Left cardiac atrium (tissue), 4 donors: ENCODE results near the gene HP1BP3. TPM values are rescaled to one million over a fixed set of nuclear protein-coding genes. Genes with fewer than 3 reads are reported as not detected.

Experiments used
- ATAC-seq, 2 donors: fragments of 200-7000 bp; cut with Tn5 transposase; one replicate each; pipeline ENCODE4 v1.9.1; 2020; ENCODE audit warnings: mild to moderate bottlenecking in 2 of 2, moderate library complexity in 2 of 2
- DNase-seq: peaks from one replicate; pipeline ENCODE4 v3.0.0-alpha.2; 2020
- intact Hi-C, 2 donors: fragments of 100-400 bp; cut with DNase I; formaldehyde crosslinking; loops; one replicate each; pipeline versions ENCODE4 v1.14.1 to v1.15.1; 2022 to 2023
- total RNA-seq, 2 donors: library from RNA; stranded (reverse); fragmentation: NEBNext Ultra II Directional; extraction: Animal tissue kit (Norgen Biotek cat#: 25700); gene quantifications; one replicate each; pipeline ENCODE4 v1.2.1, GENCODE V29; 2021
- donor health status: DM: no; HTN: yes; CAD: no.
- donor health status: DM: no; HTN: yes; CAD: no; lungs with severe emphysema.
- donor health status: DM: yes; HTN: yes; CAD: no.
- donor health status: Dilated cardiomyopathy.

Gene HP1BP3
- total RNA-seq, 2 donors from 2014 or later: 128 to 133 TPM

DNA sequence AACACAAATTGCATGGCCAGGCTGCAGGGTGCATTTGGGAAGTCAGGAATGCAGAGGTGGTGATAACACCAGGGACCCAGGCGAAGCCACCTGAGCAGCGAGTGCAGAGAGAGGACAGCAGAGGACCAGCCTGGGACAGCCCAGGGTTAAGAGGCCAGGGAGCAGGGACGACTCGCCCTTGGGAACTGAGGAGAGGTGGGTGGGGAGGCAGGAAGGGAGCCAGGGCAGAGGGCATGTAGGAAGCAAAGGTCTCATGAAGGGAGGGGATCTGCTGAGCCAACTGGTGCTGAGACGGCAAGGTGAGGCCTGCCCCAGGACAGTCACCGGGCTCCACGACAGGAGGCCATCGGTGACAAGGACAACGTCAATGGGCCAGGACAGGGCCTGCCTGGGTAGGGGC, 85.7 kb downstream of the HP1BP3 start:
- intact Hi-C loops: no loop called here
- no peak for ATAC-seq

DNA sequence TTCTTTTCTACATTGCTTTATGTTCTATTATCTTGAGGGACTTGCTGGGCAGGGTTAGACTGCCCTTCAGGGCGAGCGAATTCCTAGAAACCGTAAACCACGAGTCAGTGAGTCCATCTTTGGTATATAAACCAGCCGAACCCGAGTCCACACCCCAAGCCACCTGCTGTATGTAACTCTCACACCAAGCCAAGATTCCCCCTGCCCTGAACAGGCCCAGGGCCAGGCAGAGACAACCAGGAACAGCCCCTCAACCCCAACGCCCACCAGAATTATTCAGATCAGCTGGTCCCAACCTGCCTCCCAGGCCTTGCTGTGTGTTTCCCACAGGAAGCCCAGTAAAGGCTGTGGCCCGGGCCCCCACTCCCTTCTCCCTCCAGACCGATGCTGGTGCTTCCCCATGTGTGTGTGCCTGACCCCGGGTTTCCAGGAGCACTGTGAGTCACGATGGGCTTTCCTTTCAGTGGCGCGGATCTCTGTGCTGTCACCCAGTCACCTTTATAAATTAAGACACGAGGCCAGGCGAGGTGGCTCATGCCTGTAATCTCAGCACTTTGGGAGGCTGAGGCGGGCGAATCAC, 86.4 kb downstream of the HP1BP3 start:
- DNase-seq (no peak), ATAC-seq (no peak)
- intact Hi-C loops: no loop called here

More for the DNA sequence above, 85.7 kb downstream of the HP1BP3 start:
- DNase-seq: no peak

DNA sequence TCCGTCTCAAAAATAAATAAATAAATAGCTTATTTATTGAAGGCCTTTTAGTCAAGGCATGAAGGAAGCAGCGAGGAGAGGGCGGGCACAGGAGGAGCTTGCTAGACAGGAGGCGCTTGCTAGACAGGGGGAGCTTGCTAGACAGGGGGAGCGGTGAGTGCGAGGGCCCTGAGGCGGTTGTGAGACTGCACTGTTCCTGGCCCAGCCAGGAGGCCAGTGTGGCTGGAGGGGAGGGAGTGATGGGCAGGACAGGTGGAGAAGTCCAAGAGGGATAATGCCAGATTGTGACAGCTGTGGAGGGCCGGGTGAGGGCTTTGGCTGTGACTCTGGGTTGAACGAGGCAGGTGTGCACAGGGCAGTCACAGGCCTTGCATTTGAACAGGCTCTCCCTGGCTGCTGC, 87.5 kb downstream of the HP1BP3 start:
- no peak for ATAC-seq
- intact Hi-C loops: loop anchor here in 1 of 2 donors (5.0 kb wide), 1 partner anchor 498 kb away; no protein-coding TSS in a partner anchor
- no peak for DNase-seq

DNA sequence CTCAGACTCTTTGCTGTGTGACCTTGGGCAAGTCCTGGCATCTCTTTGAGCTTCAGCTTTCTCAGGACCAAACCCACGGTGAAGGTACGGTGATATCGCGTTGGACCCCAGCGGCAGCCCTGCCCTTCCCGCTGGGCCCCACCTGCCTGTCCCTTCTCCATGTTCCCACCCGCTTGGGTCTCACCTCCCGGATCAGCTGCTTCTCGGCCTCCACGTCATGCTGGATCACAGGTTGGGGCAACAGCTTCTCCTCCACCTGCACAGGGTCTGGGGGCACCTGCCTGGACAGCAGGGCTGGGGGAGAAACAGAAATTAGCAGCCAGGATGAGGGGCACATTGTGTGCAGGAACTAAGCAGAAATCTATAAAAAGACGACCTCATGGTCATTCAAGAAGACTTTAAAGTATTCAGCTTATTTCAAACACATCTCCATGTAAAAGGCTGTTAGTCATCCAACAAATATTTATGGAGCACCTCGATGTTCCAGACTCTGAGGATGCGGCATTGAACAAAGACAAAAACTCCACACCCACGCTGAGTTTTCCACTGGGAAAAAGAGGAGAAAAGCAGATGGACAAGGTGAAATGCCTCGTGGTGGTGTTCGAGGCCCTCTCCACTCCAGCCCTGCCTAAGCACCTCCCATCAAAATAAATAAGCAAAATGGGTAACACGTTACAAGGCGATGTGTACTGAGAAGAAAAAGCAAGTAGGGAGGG, 88.8 kb downstream of the HP1BP3 start:
- intact Hi-C loops: loop anchor here in 1 of 2 donors (5.0 kb wide), 1 partner anchor 499 kb away; no protein-coding TSS in a partner anchor

DNA sequence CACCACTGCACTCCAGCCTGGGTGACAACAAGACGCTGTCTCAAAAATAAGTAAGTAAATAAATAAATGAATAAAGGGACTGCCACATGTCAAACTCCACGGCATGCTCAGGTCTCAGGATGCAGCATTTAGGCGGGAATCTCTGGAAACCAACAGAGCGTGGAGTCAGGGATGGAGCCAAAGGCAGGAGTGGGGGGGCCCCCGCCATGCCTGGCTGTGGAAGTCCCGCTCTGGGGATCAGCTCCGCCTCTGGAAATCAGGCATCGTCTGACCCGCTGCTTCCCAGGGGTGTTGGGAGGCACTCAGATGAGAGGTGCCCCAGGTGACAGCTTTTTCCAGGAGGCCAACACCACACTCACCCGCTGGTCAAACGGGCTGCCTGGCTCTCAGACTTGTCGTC, 89.5 kb downstream of the HP1BP3 start:
- no peak for ATAC-seq
- DNase-seq: no peak
- intact Hi-C loops: loop anchor here in 1 of 2 donors (5.0 kb wide), 1 partner anchor 500 kb away; no protein-coding TSS in a partner anchor

More for the DNA sequence above, 88.8 kb downstream of the HP1BP3 start:
- no peak for DNase-seq
- ATAC-seq: no peak

DNA sequence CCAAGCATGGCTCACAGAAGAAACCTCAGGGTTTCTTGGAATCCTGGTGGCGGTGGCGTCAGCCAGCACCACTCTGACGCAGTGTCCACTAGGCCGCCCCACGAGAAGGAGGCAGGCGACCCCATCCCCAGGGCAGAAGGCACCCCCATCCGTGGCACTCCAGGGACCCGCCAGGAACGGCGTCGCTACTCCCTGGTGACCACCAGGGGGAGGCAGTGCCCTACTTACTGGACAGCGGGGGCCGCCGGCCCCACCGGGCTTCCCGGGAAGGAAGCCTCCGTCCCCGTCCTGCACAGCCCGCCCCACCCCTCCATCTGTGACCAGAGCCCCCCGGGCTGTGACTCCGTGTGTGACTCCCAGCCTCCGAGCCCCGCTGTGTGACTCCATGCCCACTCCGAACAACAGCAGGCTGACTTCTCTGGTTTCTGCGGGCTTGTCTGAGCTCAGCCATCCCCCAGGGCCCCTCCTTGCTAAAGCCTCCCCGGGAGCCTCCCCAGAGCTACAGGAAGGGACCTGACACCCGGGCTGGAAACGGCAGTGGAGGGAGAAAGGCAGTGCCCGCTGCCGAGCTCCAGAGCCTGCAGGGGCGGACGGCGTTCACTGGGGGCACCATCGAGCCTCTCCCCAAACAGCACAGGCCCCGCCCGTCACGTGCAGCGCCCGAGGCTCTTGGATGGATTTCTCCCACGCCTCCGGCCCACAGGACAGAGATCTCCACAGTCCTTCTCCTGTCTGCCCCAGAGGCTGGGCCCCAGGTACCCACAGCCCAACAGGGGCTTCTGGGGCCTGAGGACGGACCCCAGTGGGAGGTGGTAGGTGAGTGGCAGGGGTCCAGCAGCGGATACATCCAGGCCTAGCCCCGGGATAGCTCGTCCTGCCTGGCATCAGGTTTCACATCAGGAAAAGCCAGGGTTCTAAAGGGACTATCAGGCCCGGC, 90.4 kb downstream of the HP1BP3 start:
- intact Hi-C loops: loop anchor here (1.0 to 5.0 kb wide), 2 partner anchors 501 kb away; no protein-coding TSS in a partner anchor
- ATAC-seq: peak; percentile 95 to 96
- peak; percentile 89 for DNase-seq

DNA sequence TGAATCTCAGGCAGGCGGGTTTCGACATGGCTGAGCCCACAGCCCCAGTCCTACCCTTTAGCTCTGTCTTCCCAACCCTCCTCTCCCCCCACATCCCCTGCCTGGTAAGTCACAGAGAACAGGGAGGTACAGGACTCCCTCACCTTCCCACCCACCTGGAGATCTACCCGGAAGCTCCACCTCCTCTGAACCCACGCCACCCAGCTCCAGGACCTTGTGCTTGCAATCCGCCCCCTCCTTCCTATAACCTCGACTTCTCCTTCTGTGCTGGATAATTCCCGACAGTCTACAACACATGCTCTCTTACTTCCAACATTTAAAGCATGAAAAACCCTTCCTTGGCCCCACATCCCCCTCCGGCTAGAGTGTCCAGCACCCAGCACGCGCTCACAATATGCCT, 91.6 kb downstream of the HP1BP3 start:
- intact Hi-C loops: loop anchor here in 1 of 2 donors (5.0 kb wide), 1 partner anchor 502 kb away; no protein-coding TSS in a partner anchor
- DNase-seq: no peak
- ATAC-seq: no peak

DNA sequence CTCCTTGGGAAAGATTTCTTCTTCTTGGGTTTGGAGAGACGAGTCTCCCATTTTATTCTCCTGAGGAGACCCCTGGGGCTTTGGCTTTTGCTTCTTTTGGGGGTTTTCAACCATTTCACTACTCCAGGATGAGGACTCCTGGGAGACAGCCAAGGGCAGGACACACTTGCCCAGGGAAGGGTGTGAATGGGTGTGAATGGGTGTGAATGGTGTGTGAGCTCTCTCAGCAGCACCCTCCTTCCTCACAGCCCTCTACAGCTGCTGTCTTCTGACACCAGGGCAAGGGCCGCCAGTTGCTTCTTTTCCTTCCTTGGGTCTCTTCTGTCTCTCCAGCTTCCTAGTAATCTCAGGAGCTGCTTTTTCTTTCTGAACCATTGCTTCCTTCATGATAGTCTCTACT, 93.5 kb downstream of the HP1BP3 start:
- no peak for DNase-seq
- intact Hi-C loops: no loop called here
- ATAC-seq: no peak

Other genes with a start within 250 kb of the HP1BP3 start
- gene FAM43B, start 234.7 kb downstream of the HP1BP3 start, total RNA-seq: 1 to 10 TPM; 1.6 to 3.3 TPM
- 1 to 10 TPM; 2.4 to 6.5 TPM for gene CDA, start 198.2 kb downstream of the HP1BP3 start, total RNA-seq
- gene PINK1, start 153.8 kb downstream of the HP1BP3 start, total RNA-seq: 100 to 1,000 TPM; 126 to 149 TPM
- 100 to 1,000 TPM; 143 to 145 TPM for gene DDOST, start 125.9 kb downstream of the HP1BP3 start, total RNA-seq
- gene KIF17, start 69.3 kb downstream of the HP1BP3 start, total RNA-seq: 1 to 10 TPM; 3.2 to 4.0 TPM
- under 1 TPM; 0.18 to 0.44 TPM for gene SH2D5, start 54.6 kb downstream of the HP1BP3 start, total RNA-seq